ENCODE data around the gene INO80B. TPM values are rescaled to one million over a fixed set of nuclear protein-coding genes. Genes with fewer than 3 reads are reported as not detected.
"Not testable (repeated sequence)": the region's sequence is repeated elsewhere in the genome, so short reads cannot be mapped to it uniquely, and the experiment has no call there.

INO80B gene
- total RNA-seq, 1 experiment from 2014 or later: 34.2 TPM

DNA sequence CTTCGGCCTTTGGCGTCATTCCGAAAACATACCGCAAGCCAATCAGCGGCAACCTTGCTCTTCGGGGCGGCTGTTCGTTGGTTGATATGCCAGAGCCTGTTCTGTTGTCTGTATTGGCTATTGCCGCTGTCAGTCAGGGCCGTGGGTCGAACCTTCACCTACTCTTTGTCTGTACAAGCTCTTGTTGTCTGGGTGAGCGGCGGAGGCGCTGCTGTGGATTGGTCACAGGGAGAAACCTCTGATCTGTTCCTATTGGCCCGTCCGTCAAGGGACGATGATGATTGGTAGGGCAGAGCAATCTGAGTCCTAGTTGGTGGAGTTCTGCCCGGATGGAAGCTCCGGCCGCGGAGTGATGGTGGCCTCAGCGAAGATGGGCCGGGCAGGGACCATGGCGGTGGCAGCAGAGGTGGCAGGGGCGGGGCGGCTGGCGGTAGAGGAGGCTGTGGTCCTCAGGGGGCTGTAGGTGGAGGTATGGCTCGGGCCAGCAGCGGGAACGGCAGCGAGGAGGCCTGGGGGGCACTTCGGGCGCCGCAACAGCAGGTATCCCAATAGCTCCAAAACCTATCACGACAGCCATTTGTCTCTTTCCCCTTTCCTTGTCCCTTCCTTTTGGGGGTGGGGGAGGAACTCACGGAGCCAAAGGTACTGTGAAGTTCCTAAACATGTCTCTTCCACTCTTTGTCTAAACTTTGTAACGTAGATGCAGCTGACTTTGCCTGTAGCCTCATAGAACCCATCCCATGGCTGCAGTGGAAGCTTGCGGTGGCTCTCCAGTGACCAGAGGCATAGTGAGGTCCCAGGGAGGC, 3.4 kb downstream of the INO80B start, which contains the start of gene WBP1:
Gene WBP1 (plus strand): TSS at position 307 of the 806 bp plus-strand sequence. CDS start 165 bp downstream, at position 472.
- Histone ChIP-seq H3K4me1 (replicated peaks; ENCODE audit: insufficient read depth) (peaks cover 22% of the 10 kb centered on the region), H4K20me1 (ENCODE audit: insufficient read depth) (no peaks in the 10 kb centered on the region), H2AFZ (peak within 1 kb of the TSS; percentile 73), H3K27ac (peak within 1 kb of the TSS; percentile 29; the same call in 1 of the 2 replicates), H3F3A (ENCODE audit: insufficient read depth, low read depth) (peaks cover 31% of the 10 kb centered on the region), H3K27me3 (ENCODE audit: insufficient read depth, low read depth) (no peaks in the 10 kb centered on the region), H3K36me3 (ENCODE audit: low read depth) (peaks cover 15% of the 10 kb centered on the region), H3K9me3 (ENCODE audit: insufficient read depth, low read depth) (no peaks in the 10 kb centered on the region), H3K9me2 (ENCODE audit: insufficient read depth) (no peaks in the 10 kb centered on the region), H3K4me3 (peak within 1 kb of the TSS; percentile 93), H3K79me2 (ENCODE audit: low read depth) (peaks cover 26% of the 10 kb centered on the region), H3K4me2 (peak within 1 kb of the TSS; percentile 99)
- POLR2A ChIA-PET (ENCODE audit: unreplicated experiment): interaction anchor here (0.5 to 1.2 kb wide), 10 partner anchors 11 to 1218 kb away, joined by 3 to 9 read pairs (median 5); partner anchors contain the start of genes MRPL53 and TPRKB
- TF ChIP-seq, protein P1, sequence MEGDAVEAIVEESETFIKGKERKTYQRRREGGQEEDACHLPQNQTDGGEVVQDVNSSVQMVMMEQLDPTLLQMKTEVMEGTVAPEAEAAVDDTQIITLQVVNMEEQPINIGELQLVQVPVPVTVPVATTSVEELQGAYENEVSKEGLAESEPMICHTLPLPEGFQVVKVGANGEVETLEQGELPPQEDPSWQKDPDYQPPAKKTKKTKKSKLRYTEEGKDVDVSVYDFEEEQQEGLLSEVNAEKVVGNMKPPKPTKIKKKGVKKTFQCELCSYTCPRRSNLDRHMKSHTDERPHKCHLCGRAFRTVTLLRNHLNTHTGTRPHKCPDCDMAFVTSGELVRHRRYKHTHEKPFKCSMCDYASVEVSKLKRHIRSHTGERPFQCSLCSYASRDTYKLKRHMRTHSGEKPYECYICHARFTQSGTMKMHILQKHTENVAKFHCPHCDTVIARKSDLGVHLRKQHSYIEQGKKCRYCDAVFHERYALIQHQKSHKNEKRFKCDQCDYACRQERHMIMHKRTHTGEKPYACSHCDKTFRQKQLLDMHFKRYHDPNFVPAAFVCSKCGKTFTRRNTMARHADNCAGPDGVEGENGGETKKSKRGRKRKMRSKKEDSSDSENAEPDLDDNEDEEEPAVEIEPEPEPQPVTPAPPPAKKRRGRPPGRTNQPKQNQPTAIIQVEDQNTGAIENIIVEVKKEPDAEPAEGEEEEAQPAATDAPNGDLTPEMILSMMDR (conservative IDR thresholded peaks at IDR 0.05): no peak
- no peak for TF ChIP-seq EZH2 (IDR thresholded peaks at IDR 0.05; ENCODE audit: low read depth)
- CTCF ChIA-PET: no interaction called here
- intact Hi-C loops (cut with micrococcal nuclease; ENCODE audit: unreplicated experiment): loop anchor here (1.0 to 10.0 kb wide), 2 partner anchors 18 to 194 kb away; no protein-coding TSS in a partner anchor
- TSS peak; percentile 30 for BruUV-seq (replicated peaks)
- peak; percentile 99 to 100 for DNase-seq

DNA sequence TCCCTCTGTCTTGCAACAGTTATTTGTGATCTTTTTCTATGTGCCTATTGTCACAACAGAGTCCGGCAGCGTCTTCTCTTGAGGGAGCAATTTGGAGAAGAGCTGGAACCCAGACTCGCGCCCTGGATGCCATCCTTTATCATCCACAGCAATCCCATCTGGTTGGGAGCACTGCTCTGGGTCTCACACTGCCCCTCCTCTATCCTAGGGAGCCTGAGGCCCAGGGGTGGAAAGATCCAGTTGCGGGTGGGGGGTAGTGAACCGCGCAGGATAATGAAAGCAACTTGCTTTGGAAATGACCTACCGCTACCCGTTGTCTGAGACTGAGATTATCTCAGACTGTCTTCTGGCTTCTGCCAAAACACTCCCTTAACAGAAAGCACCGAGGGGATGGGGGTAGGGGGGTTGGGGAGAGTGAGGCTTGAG, 4.1 kb downstream of the INO80B start:
- Histone ChIP-seq H2AFZ (0 out of 2 replicates have a peak overlapping the region, but pooled peaks have one; percentile 73), H3K27ac (peak overlapping the region; percentile 29; the same call in 1 of the 2 replicates), H3K79me2 (ENCODE audit: low read depth) (peaks cover 33% of the 10 kb centered on the region), H3K4me2 (peak overlapping the region; percentile 99), H3K27me3 (ENCODE audit: insufficient read depth, low read depth) (no peaks in the 10 kb centered on the region), H3K36me3 (ENCODE audit: low read depth) (peaks cover 15% of the 10 kb centered on the region), H3F3A (ENCODE audit: insufficient read depth, low read depth) (peaks cover 31% of the 10 kb centered on the region), H4K20me1 (ENCODE audit: insufficient read depth) (no peaks in the 10 kb centered on the region), H3K9me2 (ENCODE audit: insufficient read depth) (no peaks in the 10 kb centered on the region), H3K4me3 (peak overlapping the region; percentile 93), H3K4me1 (replicated peaks; ENCODE audit: insufficient read depth) (peaks cover 24% of the 10 kb centered on the region), H3K9me3 (ENCODE audit: insufficient read depth, low read depth) (no peaks in the 10 kb centered on the region)
- CTCF ChIA-PET: no interaction called here
- intact Hi-C loops (cut with micrococcal nuclease; ENCODE audit: unreplicated experiment): loop anchor here (1.0 to 10.0 kb wide), 2 partner anchors 19 to 194 kb away; no protein-coding TSS in a partner anchor
- no peak for DNase-seq
- TF ChIP-seq, protein P1 (conservative IDR thresholded peaks at IDR 0.05): no peak
- TF ChIP-seq EZH2 (IDR thresholded peaks at IDR 0.05; ENCODE audit: low read depth): no peak
- POLR2A ChIA-PET (ENCODE audit: unreplicated experiment): interaction anchor here (0.5 to 1.2 kb wide), 5 partner anchors 14 to 1218 kb away, joined by 4 to 8 read pairs (median 7); partner anchors contain the start of gene MRPL53
- BruUV-seq (replicated peaks): no TSS peak

DNA sequence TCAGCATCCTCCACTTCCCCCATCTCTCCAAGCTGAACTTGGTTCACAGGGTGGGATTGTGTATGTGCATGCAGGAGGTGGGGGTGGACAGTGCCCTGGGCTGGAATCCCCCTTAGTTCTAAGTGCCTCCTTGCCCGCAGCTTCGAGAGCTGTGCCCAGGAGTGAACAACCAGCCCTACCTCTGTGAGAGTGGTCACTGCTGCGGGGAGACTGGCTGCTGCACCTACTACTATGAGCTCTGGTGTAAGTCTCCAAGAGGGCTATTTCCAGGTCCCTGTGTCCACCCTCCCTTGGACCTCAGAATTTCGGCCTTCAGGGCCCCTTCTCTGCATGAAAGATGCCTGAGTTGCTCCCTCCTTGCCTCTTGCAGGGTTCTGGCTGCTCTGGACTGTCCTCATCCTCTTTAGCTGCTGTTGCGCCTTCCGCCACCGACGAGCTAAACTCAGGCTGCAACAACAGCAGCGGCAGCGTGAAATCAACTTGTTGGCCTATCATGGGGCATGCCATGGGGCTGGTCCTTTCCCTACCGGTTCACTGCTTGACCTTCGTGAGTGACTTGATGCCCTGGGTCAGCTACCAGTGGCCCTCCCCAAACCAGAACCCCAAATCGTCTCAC, 4.7 kb downstream of the INO80B start:
- H3F3A ChIP-seq (ENCODE audit: insufficient read depth, low read depth): peaks cover 31% of the 10 kb centered on the region
- H3K9me3 ChIP-seq (ENCODE audit: insufficient read depth, low read depth); H2AFZ ChIP-seq; CTCF ChIA-PET; H3K27ac ChIP-seq; H3K27me3 ChIP-seq (ENCODE audit: insufficient read depth, low read depth); DNase-seq; H3K9me2 ChIP-seq (ENCODE audit: insufficient read depth); BruUV-seq (replicated peaks); H4K20me1 ChIP-seq (ENCODE audit: insufficient read depth): not testable (repeated sequence)
- POLR2A ChIA-PET (ENCODE audit: unreplicated experiment): interaction anchor here (0.6 kb wide), 1 partner anchor 23 kb away, joined by 5 read pairs; no protein-coding TSS in a partner anchor
- peaks cover 39% of the 10 kb centered on the region for H3K79me2 ChIP-seq (ENCODE audit: low read depth)
- peaks cover 15% of the 10 kb centered on the region for H3K36me3 ChIP-seq (ENCODE audit: low read depth)
- intact Hi-C loops (cut with micrococcal nuclease; ENCODE audit: unreplicated experiment): loop anchor here (10.0 kb wide), 1 partner anchor 195 kb away; no protein-coding TSS in a partner anchor
- H3K4me1 ChIP-seq (replicated peaks; ENCODE audit: insufficient read depth): peaks cover 24% of the 10 kb centered on the region
- H3K4me3 ChIP-seq: peak overlapping the region; percentile 93; the same call in 1 of the 2 replicates
- H3K4me2 ChIP-seq: peak overlapping the region; percentile 99

DNA sequence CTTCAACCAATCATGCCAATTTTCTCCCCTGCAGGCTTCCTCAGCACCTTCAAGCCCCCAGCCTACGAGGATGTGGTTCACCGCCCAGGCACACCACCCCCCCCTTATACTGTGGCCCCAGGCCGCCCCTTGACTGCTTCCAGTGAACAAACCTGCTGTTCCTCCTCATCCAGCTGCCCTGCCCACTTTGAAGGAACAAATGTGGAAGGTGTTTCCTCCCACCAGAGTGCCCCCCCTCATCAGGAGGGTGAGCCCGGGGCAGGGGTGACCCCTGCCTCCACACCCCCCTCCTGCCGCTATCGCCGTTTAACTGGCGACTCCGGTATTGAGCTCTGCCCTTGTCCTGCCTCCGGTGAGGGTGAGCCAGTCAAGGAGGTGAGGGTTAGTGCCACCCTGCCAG, 5.3 kb downstream of the INO80B start:
- H3K27ac ChIP-seq; H3K27me3 ChIP-seq (ENCODE audit: insufficient read depth, low read depth); H3K9me2 ChIP-seq (ENCODE audit: insufficient read depth); H3K4me3 ChIP-seq; H4K20me1 ChIP-seq (ENCODE audit: insufficient read depth); CTCF ChIA-PET; BruUV-seq (replicated peaks); intact Hi-C loops (cut with micrococcal nuclease; ENCODE audit: unreplicated experiment); POLR2A ChIA-PET (ENCODE audit: unreplicated experiment); H3K9me3 ChIP-seq (ENCODE audit: insufficient read depth, low read depth); H2AFZ ChIP-seq; DNase-seq: not testable (repeated sequence)
- peaks cover 41% of the 10 kb centered on the region for H3K79me2 ChIP-seq (ENCODE audit: low read depth)
- peaks cover 15% of the 10 kb centered on the region for H3K36me3 ChIP-seq (ENCODE audit: low read depth)
- H3F3A ChIP-seq (ENCODE audit: insufficient read depth, low read depth): peaks cover 31% of the 10 kb centered on the region
- H3K4me1 ChIP-seq (replicated peaks; ENCODE audit: insufficient read depth): peaks cover 24% of the 10 kb centered on the region
- H3K4me2 ChIP-seq: 0 out of 2 replicates have a peak overlapping the region, but pooled peaks have one; percentile 99

Data from PC-9 (cell line).